GM12891 (cell line): Measurements from ENCODE around the gene AKAP5.

Source experiments
- DNase-seq: peaks from one replicate; pipeline ENCODE4 v3.0.0; 2011; ENCODE audit warnings: low spot score; ENCODE audit not compliant: insufficient read length
- FAIRE-seq: peaks from 2 replicates; lab custom pipeline; 2011; peaks lifted over from hg19 to GRCh38; lab: Jason Lieb, UNC
- PAX5 ChIP-seq: IDR thresholded peaks from 2 replicates; pipeline ENCODE4 v1.6.1; 2011; ENCODE audit warnings: low read length, moderate library complexity, mild to moderate bottlenecking; ENCODE audit not compliant: insufficient read depth, severe bottlenecking
- POLR2A ChIP-seq: IDR thresholded peaks from 2 replicates; pipeline ENCODE4 v1.6.1; 2011; ENCODE audit warnings: low read depth, low read length, control low read depth
- POLR2AphosphoS5 ChIP-seq: IDR thresholded peaks from 2 replicates; pipeline ENCODE4 v1.6.1; 2011; ENCODE audit warnings: low read depth, low read length, control low read depth
- POU2F2 ChIP-seq: IDR thresholded peaks from 2 replicates; pipeline ENCODE4 v1.6.1; 2011; ENCODE audit warnings: low read depth, mild to moderate bottlenecking, control low read depth, low read length, moderate library complexity
- SPI1 ChIP-seq: IDR thresholded peaks from 2 replicates; pipeline ENCODE4 v1.6.1; 2011; ENCODE audit warnings: low read depth, low read length, control low read depth
- TAF1 ChIP-seq: IDR thresholded peaks from 2 replicates; pipeline ENCODE4 v1.6.1; 2011; ENCODE audit warnings: low read depth, low read length, control low read depth

Gene AKAP5

GRCh38 chr14:64450255-64450654, 15.0 kb upstream of the AKAP5 start:
- FAIRE-seq (no peak), DNase-seq (no peak)
- TF ChIP-seq POU2F2, result 0 out of 2 replicates have a peak, but pooled peaks have one; percentile 12
- no peak for TF ChIP-seq POLR2AphosphoS5

DNA sequence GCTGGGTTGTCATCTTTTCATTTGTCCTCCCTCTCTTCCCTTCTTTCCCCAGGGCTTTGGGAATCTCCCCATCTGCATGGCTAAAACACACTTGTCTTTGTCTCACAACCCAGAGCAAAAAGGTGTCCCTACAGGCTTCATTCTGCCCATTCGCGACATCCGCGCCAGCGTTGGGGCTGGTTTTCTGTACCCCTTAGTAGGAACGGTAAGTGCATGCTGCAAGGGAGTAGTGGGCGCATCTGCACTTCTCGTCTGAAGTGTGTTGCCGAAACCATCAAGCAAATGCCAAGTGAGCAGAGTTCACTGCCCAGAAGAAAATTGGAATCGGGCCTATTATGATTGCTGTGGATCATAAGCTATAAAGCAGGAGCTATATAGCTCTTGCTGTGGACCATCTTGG, 10.6 kb upstream of the AKAP5 start:
- no peak for FAIRE-seq
- TF ChIP-seq PAX5 (no peak), TAF1 (no peak), SPI1 (no peak)
- DNase-seq, result no peak

- DNase-seq (no peak), FAIRE-seq (peak; percentile 48)
- TF ChIP-seq PAX5, result no peak
Measured at GRCh38 chr14:64459405-64460136, 5.7 kb upstream of the AKAP5 start.

DNA sequence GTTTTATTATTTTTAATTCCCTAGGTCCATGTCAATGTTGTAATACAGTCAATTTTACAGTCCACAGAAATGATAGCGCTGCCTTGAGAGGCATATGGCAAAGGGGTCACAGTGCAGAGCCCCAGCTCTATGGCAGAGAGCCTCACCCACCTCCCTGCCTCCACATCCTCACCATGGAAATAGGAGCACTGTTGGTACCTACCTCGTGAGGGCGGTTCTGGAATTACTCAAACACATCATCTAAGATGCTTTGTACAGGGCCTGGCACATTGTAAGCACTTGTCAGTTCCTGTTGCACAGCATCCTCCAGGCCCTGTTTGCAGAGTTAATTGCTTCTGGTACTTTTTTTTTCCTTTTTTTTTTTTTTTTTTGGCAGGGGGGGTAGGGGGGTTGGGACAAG, 4.1 kb upstream of the AKAP5 start:
- no peak for DNase-seq
- FAIRE-seq, result no peak
- no peak for TF ChIP-seq PAX5
- TF ChIP-seq POU2F2, result no peak
- no peak for TF ChIP-seq TAF1
- TF ChIP-seq POLR2AphosphoS5, result no peak
- TF ChIP-seq SPI1, result no peak
- TF ChIP-seq POLR2A, result no peak

DNA sequence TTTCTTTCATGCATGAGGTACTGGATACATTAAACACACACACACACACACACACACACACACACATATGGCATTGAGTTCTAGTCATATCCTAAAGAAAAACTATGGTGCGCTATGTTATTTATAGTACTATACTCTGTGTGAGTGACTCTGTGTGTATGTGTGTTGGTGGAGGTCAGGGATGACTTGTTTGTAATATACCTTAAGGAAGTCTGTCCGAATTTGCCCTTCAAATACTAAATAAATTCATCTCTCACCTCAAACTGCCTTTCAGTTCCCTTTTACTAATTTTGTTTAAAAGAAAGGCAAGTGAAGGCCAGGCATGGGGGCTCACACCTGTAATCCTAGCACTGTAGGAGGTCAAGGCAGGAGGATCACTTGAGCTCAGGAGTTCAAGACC, 2.1 kb upstream of the AKAP5 start:
- FAIRE-seq (peak; percentile 74), DNase-seq (no peak)
- TF ChIP-seq TAF1, result no peak
- TF ChIP-seq POLR2AphosphoS5, result no peak
- TF ChIP-seq POU2F2, result no peak
- peak; percentile 90 for TF ChIP-seq SPI1

- TF ChIP-seq POLR2A, result no peak
- TF ChIP-seq PAX5, result no peak
- no peak for TF ChIP-seq SPI1
- TF ChIP-seq TAF1, result no peak
- no peak for TF ChIP-seq POLR2AphosphoS5
- no peak for TF ChIP-seq POU2F2
- DNase-seq, result no peak
- FAIRE-seq, result no peak
Measured at GRCh38 chr14:64463873-64464272, 1.4 kb upstream of the AKAP5 start.

- FAIRE-seq (peak; percentile 66), DNase-seq (no peak)
- TF ChIP-seq PAX5 (no peak), SPI1 (no peak), TAF1 (no peak), POLR2A (no peak), POU2F2 (no peak), POLR2AphosphoS5 (no peak)
Measured at GRCh38 chr14:64464651-64465050, 648 bp upstream of the AKAP5 start.

- no peak for TF ChIP-seq POLR2AphosphoS5
- no peak for TF ChIP-seq POLR2A
- no peak for TF ChIP-seq TAF1
- no peak for TF ChIP-seq PAX5
- no peak for TF ChIP-seq POU2F2
- no peak for TF ChIP-seq SPI1
- FAIRE-seq (peak; percentile 26), DNase-seq (no peak)
Measured at GRCh38 chr14:64465831-64466554, 694 bp downstream of the AKAP5 start.

DNA sequence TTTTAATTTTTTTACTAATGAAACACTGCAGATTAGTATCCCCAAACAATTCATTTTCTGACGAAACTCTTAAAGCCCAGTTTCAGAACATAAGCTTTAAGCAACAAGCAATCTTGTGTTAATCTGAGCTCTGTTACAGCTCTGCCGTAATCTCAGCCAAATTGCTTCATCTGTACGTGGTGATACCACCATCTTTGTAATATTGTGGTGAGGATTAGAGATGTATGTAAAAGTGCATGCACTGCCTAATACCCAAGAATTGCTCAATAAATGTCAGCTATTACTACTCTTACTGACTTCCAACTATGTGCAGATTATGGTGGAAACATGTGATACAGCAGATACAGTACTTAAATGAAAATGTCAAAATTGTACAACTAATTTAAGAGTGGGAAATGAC, 1.8 kb downstream of the AKAP5 start:
- FAIRE-seq, result peak; percentile 71

GRCh38 chr14:64467566-64467965, 2.3 kb downstream of the AKAP5 start:
- no peak for TF ChIP-seq POLR2AphosphoS5
- no peak for TF ChIP-seq POLR2A
- no peak for TF ChIP-seq TAF1
- TF ChIP-seq PAX5, result no peak
- no peak for TF ChIP-seq SPI1
- no peak for TF ChIP-seq POU2F2
- FAIRE-seq (peak; percentile 79), DNase-seq (no peak)

More for the DNA sequence above, 1.8 kb downstream of the AKAP5 start:
- DNase-seq, result no peak
- TF ChIP-seq TAF1 (no peak), SPI1 (no peak), POLR2A (no peak), PAX5 (no peak), POU2F2 (no peak), POLR2AphosphoS5 (no peak)

- DNase-seq, result no peak
- no peak for FAIRE-seq
Measured at GRCh38 chr14:64468451-64468850, 3.2 kb downstream of the AKAP5 start.

More at GRCh38 chr14:64468451-64468850, 3.2 kb downstream of the AKAP5 start:
- TF ChIP-seq SPI1 (no peak), TAF1 (no peak), POU2F2 (no peak), PAX5 (no peak), POLR2AphosphoS5 (no peak), POLR2A (no peak)
